ENCODE measurements around the gene RUNX1.

DNA sequence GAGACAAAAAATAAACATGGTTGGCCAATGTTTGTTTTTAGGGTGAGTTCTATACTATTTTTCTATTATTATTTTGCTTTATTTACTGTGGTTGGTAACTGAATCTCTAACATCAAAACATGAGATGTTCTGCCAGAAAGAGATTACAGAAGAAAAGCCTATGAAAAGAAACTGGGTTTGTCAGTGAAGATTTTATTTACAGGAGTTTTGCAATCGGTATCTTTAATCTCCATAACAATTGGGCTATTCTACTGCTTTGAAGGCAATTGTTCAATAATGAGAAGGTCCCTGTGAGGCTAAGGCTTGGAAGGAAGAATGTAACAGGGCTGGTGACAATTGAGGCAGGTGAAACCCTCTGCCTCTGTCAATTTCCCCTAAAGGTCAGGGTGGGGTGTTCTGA is 224.8 kb downstream of the RUNX1 start:
- TF ChIP-seq, protein P1, sequence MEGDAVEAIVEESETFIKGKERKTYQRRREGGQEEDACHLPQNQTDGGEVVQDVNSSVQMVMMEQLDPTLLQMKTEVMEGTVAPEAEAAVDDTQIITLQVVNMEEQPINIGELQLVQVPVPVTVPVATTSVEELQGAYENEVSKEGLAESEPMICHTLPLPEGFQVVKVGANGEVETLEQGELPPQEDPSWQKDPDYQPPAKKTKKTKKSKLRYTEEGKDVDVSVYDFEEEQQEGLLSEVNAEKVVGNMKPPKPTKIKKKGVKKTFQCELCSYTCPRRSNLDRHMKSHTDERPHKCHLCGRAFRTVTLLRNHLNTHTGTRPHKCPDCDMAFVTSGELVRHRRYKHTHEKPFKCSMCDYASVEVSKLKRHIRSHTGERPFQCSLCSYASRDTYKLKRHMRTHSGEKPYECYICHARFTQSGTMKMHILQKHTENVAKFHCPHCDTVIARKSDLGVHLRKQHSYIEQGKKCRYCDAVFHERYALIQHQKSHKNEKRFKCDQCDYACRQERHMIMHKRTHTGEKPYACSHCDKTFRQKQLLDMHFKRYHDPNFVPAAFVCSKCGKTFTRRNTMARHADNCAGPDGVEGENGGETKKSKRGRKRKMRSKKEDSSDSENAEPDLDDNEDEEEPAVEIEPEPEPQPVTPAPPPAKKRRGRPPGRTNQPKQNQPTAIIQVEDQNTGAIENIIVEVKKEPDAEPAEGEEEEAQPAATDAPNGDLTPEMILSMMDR (IDR thresholded peaks at IDR 0.05), result no peak
- TF ChIP-seq POLR2A (IDR thresholded peaks at IDR 0.05), result no peak
